Colonic mucosa (tissue), 4 donors: ENCODE measurements around the gene ZFYVE21. TPM values are rescaled to one million over a fixed set of nuclear protein-coding genes. Genes with fewer than 3 reads are reported as not detected.

ENCODE experiments used
- DNase-seq: peaks from one replicate; pipeline ENCODE4 v3.0.0-alpha.2; 2020
- H3K27ac ChIP-seq: fragments of 200-600 bp; one replicate; pipeline ENCODE4 v1.8.0; 2021
- H3K27me3 ChIP-seq: fragments of 200-600 bp; one replicate; pipeline ENCODE4 v1.8.0; 2021
- H3K36me3 ChIP-seq: fragments of 200-600 bp; one replicate; pipeline ENCODE4 v1.8.0; 2021
- H3K4me1 ChIP-seq: fragments of 200-600 bp; one replicate; pipeline ENCODE4 v1.8.0; 2021; ENCODE audit warnings: mild to moderate bottlenecking
- H3K4me3 ChIP-seq: fragments of 200-600 bp; one replicate; pipeline ENCODE4 v1.8.0; 2021
- H3K9ac ChIP-seq, 2 donors: one replicate each; pipeline ENCODE4 v1.7.0; 2013; ENCODE audit warnings: control low read depth in 2 of 2, low read depth in 2 of 2, low read length in 2 of 2
- H3K9me3 ChIP-seq: fragments of 200-600 bp; one replicate; pipeline ENCODE4 v1.8.0; 2021
- CTCF ChIP-seq: fragments of 200-600 bp; IDR thresholded peaks from one replicate; pipeline ENCODE4 v1.8.0; 2022; ENCODE audit warnings: antibody characterized with exemption, mild to moderate bottlenecking
- intact Hi-C: fragments of 100-400 bp; cut with DNase I; formaldehyde crosslinking; loops from one replicate; pipeline ENCODE4 v1.14.1; 2022
- total RNA-seq, 2 donors: library from RNA; stranded (reverse); fragmentation: NEBNext Ultra II Directional in 1 of 2; extraction: Animal tissue kit (Norgen Biotek cat#: 25700) in 1 of 2; gene quantifications; one replicate each; pipeline ENCODE4 v1.2.1, GENCODE V29; 2021
- donor health status: healthy.
- donor health status: DM: no; HTN: no; CAD: no.
- donor health status: DM: no; HTN: no; CAD: no.

The ZFYVE21 gene
- total RNA-seq, 2 donors from 2014 or later, result 49.3 to 68.9 TPM

GRCh38 chr14:103693515-103693914, 22.1 kb upstream of the ZFYVE21 start:
- H3K4me3 ChIP-seq, result no peak overlapping the region
- intact Hi-C loops, result no loop called here

GRCh38 chr14:103694572-103695026, 21.0 kb upstream of the ZFYVE21 start:
- Histone ChIP-seq H3K27ac (no peak overlapping the region), H3K4me1 (peaks cover 13% of the 10 kb centered on the region), H3K9me3 (no peaks in the 10 kb centered on the region), H3K27me3 (no peaks in the 10 kb centered on the region), H3K9ac (no peak overlapping the region), H3K36me3 (no peaks in the 10 kb centered on the region), H3K4me3 (no peak overlapping the region)
- DNase-seq, result no peak
- TF ChIP-seq CTCF, result no peak
- intact Hi-C loops, result no loop called here

More at GRCh38 chr14:103693515-103693914, 22.1 kb upstream of the ZFYVE21 start:
- no peaks in the 10 kb centered on the region for H3K9me3 ChIP-seq
- H3K27me3 ChIP-seq, result no peaks in the 10 kb centered on the region
- peak overlapping the region; percentile 20 for H3K27ac ChIP-seq
- TF ChIP-seq CTCF, result no peak
- peak; percentile 89 for DNase-seq
- peaks cover 13% of the 10 kb centered on the region for H3K4me1 ChIP-seq
- peak overlapping the region in 1 of 2 donors; percentile 9 for H3K9ac ChIP-seq
- H3K36me3 ChIP-seq, result no peaks in the 10 kb centered on the region

GRCh38 chr14:103695296-103696069, 20.1 kb upstream of the ZFYVE21 start:
- Histone ChIP-seq H3K27me3 (no peaks in the 10 kb centered on the region), H3K36me3 (no peaks in the 10 kb centered on the region), H3K9ac (no peak overlapping the region), H3K27ac (no peak overlapping the region), H3K4me3 (no peak overlapping the region), H3K9me3 (no peaks in the 10 kb centered on the region), H3K4me1 (peaks cover 13% of the 10 kb centered on the region)
- no peak for DNase-seq
- TF ChIP-seq CTCF, result no peak
- intact Hi-C loops, result no loop called here

GRCh38 chr14:103696070-103696402, 19.6 kb upstream of the ZFYVE21 start:
- no peak overlapping the region for H3K9ac ChIP-seq

GRCh38 chr14:103696466-103697071, 19.0 kb upstream of the ZFYVE21 start:
- no peaks in the 10 kb centered on the region for H3K27me3 ChIP-seq
- H3K9me3 ChIP-seq, result no peaks in the 10 kb centered on the region
- no peak overlapping the region for H3K9ac ChIP-seq
- intact Hi-C loops, result no loop called here
- peaks cover 13% of the 10 kb centered on the region for H3K4me1 ChIP-seq
- DNase-seq, result no peak
- no peak overlapping the region for H3K4me3 ChIP-seq
- H3K36me3 ChIP-seq, result no peaks in the 10 kb centered on the region
- H3K27ac ChIP-seq, result no peak overlapping the region
- TF ChIP-seq CTCF, result no peak

More at GRCh38 chr14:103696070-103696402, 19.6 kb upstream of the ZFYVE21 start:
- no peaks in the 10 kb centered on the region for H3K36me3 ChIP-seq
- intact Hi-C loops, result no loop called here
- peaks cover 13% of the 10 kb centered on the region for H3K4me1 ChIP-seq
- no peak overlapping the region for H3K27ac ChIP-seq
- no peak for TF ChIP-seq CTCF
- no peak overlapping the region for H3K4me3 ChIP-seq
- H3K27me3 ChIP-seq, result no peaks in the 10 kb centered on the region
- DNase-seq, result no peak
- H3K9me3 ChIP-seq, result no peaks in the 10 kb centered on the region
